NOMO-1 treated with dmso at 0.1 percent for 144 hours (cell line): ENCODE results near the gene ITPKB.
A peak's percentile ranks its signal among the peaks of the same experiment; 100 is the strongest.
"Not testable (repeated sequence)": the region's sequence is repeated elsewhere in the genome, so short reads cannot be mapped to it uniquely, and the experiment has no call there.

ENCODE experiments used
- DNase-seq: peaks from one replicate; lab custom pipeline; 2025; ENCODE audit not compliant: unreplicated experiment; lab: John Stamatoyannopoulos, UW

The ITPKB gene

DNA sequence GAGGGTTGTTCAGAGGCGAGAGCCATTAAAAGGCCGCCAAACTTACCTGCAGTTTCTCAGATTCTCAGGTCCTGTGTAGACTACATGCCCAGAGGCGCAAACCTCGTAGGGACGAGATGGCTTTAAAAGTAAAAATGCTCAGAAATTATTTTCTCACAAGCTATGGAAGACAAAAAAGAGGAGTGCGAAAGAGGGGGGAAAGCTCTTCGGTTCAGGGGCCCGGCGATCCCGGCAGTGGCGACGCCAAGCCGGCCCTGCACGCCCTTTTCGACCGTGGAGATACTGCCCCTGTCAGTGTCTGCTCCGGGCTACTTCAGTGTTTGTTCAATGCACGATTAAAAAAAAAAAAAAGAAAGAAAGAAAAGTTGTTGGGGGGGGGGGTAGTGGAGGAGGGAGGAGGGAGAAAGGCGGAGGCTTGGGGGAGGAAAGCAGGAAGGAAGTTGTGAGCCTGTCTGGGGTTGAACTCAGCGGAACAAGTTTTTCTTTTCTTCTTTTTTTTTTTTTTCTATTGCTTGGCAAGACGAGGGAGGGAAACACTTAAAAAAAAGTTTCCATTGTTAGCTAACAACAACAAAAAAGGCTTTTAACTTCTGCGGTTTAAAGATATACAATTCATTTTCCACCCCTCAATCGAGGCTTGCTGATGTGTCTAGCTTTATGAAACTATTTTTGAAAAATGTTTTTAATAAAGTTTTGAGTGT, at the start of gene ITPKB:
ITPKB (minus strand) TSS at position 288 of the 701 bp plus-strand sequence. CDS start 1,824 bp downstream, outside the sequence.
- peak; percentile 79 for DNase-seq

DNA sequence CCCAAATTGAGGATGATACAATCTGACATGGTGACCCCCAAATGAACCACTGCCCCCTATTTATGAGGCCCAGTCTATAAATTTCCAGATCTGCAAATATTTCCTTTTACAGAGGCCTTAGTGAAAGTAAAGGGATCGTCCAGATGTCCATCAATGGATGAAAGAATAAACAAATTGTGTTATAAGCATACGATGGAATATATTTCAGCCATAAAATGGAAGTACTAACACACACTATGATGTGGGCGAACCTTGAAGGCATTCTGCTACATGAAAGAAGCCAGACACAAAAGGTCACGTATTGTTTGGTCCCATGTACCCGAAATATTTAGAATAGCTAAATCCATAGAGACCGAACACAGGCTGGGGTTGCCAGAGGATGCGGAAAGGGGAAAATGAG, 48.6 kb upstream of the ITPKB start:
- DNase-seq: no peak

DNA sequence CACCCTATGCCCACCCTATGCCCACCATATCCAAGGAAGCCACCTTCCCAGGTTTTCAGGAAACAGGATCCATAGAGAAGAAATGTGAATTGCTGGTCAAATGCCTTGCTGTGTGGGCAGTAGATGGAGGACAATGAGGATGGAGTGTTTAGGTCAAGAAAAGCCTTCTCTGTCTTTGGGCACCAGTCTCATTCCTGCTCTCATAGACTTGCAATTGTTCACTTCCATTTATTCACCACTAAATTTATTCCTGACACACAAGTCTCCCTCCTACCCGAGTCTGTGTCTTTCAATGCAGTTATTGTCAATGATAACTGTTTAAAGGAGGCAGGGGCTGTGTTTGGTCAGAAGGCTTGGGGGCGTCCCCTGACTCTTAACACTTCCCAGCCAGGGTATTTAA, 48.0 kb upstream of the ITPKB start:
- DNase-seq: no peak

DNA sequence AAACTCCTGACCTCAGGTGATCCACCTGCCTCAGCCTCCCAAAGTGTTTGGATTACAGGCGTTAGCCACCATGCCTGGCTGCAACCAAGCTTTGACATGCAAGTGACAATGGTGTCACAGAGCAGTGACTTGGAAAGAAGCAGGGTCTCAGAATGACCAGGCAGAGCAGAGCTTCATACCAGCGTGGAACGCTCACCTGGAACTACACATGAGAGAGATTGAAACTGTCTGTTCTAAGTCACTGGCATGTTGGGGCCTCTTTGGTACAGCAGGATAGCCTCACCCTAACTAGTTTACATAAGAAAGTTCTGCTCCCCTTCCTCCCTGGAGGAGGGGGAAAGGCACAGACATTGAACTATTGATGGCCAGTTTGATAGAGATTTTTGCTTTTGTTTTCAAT, 47.5 kb upstream of the ITPKB start:
- DNase-seq: no peak

DNA sequence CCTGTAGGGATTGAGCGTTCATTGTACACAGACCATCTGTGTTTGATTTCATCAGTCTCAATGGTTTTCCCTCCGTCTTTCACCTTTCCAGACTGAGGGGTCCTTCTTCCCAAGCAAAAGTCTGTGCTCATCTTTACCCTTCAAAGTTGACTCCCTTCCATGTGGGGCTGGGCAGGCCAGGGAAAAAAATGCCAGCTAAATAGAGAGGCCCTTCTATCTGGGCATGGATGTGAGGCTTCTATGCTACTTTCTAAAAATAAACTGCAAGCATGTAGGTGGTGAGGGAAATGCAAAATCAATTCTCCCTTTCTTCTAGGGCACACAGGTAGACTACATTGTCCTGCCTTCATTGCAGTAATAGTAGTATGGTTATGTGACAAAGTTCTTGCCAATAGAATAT, 46.7 kb upstream of the ITPKB start:
- DNase-seq: no peak

DNA sequence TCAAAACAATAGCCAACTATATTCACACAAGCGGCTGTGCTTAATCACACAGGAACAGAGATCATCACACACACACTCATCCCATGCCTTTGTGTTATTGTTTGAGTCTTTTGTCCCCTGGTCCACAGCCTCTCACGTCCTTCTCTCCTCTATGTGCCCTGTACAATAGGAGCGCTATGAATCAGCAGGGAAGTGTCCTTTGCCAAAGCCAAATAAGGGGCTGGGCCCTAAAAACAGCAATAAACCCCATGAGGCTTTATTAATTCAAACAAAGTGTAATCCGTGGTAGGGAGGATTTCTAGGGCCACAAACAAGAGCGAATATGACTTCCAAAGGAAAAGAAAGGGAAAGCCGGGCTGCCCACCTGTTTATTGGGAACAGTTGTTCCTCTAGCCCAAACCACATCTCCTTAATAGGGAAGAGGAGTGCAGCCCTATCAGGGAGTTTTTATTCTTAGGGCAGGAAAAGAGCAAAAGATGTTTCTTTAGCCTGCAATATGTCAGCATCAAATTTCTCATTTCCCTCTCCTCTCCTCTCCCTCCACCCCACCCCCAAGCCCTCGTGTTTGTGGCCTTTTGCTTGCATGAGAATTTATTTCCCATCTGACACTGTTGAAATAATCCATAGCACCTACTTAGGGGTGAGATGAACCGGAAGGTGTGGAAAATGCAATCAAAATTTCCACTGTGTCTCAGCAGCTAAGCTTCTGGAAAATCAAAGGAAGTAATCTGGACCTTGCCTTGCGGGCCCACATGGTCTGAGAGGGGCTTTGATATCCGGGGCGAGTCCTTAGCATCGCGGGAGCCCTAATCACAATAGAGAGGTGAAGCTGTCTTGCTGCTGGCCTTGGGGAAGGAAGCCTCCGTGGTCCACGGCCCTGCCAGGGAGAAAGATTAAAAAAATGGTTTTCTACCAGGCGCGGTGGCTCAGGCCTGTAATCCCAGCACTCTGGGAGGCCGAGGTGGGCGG, 45.3 kb upstream of the ITPKB start:
- DNase-seq: no peak

DNA sequence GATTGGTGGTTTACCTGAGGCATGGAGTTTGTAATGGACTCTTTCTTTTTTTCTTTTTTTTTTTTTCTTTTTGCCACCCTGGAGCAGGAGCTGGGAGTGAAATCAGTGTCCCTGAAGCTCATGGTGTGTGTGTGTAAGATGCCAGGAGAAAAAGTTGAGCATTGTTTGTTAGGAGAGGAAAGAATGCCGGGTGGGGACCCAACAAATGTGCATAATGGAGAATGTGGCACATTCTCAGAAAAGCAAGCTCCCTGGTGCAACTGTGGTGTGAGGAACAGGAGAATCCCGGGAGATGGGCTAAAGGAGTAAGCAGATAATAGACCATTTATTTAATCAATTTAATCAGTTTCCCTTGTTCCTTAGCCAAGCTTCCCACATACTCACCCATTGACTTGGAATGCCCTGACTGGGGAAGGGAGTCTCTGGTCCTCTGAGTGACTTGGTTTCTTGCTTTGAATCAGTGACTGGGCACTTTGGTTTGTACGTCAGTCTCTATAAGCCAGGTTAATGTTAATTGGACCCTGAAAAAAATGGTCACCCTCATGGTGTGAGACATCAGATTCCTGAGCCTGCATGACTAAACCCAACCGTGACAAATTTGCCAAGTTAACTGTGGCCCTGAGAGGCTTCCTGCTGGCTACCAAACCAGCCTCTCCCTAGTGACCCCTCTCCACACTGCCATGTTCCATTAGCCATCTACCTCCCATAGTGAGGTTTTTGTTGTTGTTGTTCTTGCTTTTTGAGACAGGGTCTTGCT, 43.9 kb upstream of the ITPKB start:
- no peak for DNase-seq

DNA sequence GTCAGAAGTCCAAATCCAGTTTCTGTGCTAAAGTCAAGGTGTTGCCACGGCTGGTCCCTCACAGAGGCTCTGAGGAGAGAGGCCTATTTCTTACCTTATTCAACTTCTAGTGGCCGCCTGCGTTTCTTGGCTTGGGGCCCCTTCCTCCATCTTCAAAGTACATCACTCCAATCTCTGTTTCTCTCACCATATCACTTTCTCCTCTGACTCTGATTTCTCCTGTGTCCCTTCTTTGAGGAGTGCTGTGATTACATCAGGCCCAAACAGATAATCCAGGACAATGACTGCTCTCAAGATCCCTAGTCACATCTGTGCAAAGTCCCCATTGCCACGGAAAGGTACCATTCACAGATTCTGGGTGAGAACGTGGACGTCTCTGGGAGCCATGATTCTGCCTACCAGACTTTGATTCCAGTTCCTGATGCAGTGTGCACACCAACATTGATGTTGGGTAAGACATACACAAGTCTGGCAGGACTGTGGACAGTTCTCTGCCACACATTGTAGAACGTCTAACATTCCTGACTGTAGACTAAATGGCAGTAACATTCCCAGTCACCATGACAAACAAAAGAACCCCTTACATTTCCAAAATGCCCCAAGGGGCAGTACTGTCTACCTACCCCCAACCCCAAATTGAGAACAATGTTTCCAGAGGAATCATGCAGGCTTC, 43.0 kb upstream of the ITPKB start:
- no peak for DNase-seq

DNA sequence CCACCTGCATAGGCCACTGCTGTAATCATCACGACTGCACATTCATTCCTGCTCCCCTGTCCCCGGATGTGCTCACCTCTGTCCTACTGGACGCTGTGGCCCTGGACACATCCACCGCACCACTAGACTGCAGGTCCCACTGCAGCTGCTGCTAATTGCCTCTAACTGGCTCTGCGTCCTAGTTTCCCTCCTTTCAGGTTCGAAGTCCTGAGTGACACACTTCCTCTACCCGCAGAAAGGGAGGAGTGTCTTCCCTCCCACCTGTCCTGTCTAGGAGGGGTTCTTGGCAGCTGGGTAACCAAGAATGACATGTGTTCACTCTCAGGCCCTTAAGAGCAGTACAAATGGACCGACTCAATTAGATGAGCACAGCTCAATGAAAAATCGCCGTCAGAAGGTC, 40.5 kb upstream of the ITPKB start:
- DNase-seq: no peak

DNA sequence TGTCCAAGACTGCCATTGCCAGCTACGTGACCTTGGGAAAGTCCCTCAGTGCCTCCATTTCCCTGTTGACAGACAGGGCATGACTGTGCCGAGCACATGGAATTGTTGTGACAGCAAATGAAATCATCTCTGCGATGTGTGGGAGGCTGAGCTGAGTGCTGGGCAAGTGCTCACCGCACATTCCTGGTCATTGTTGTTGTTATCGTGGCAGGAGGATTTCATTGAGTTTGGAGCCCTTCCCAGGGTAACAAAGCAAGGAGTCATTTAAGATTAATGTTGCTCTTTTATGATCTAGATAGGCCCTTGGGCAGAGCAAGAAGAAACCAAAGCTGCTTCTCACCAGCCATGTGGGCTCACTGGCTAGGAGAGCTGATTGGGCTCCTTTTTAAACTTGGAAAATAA, 39.6 kb upstream of the ITPKB start:
- DNase-seq: no peak

DNA sequence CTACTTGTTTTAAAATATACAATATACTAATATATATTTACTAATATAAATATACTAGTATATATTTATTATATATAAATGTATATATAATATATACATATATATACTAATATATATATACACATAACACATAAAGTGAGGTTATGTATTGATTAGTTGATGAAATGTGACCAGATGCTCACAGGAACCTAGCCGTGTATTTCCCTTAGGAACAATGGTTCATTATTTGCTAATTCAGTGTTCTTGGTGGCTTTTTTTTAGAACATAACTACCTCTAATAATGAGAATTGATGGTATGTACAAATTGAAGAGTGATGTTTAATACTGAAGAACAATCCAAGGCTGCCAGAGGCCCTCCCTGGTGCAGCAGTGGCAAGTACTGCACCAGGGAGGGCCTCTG, 37.9 kb upstream of the ITPKB start:
- no peak for DNase-seq

DNA sequence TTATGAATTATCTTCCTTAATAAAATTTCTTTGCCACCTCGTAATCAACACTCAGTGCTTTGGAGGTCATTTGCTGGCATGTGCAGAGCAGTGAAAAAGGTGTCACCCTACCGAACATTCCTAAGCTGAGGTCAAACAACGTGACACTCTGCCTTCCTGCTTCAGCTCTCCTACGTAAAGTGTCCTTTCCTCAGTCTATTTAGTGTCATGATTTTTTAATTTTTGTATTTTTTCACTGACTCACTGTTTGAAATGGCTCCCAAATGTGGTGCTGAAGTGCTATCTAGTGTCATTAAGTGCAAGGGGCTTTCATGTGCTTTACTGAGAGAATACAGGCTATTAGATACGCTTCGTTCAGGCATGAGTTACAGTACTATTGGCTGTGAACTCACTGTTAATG, 37.0 kb upstream of the ITPKB start:
- no peak for DNase-seq

DNA sequence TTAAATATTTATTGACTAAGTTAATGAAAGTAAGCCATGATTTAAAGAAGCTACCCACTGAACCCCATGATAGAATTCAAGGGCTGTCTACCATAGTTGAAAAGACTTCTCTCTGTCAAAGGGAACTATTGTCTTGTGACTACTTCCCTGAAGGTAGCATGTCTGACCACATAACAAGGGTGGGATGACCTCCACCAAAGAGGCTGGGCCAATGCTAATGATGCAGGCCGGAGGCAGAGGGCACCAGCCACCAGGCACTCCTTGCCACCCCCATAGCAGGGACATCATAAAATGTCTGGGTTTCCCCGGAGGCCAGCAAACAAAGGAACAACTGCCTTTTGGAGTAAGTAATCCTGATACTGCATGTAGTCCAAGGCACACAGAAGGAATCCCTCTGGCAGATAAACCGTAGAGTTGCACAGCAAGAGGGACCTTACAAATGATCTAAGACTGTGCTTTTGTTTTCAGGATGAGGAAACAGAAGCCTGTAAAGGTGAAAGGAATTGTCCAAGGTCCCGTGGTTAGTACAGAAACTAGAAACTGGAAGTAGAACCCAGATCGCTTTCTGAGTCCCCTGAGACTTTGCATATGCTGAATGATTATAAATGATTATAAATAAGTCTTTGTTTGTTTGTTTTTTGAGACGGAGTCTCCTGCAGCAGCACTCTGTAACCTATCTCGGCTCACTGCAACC, 33.5 kb upstream of the ITPKB start:
- DNase-seq: no peak

DNA sequence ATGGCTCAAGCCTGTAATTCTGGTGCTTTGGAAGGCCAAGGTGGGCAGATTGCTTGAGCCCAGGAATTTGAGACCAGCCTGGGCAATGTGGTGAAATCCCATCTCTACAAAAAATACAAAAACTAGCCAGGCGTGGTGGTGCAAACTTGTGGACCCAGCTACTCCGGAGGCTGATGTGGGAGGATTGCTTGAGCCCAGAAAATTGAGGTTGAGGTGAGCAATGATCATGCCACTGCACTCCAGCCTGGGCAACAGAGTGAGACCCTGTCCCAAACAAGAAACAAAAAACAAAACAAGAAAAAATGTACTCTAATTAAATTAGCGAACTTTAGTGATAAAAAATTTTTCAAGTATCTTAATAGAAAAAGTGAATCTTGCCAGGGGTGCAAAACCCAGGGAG, 28.1 kb upstream of the ITPKB start:
- DNase-seq: not testable (repeated sequence)

DNA sequence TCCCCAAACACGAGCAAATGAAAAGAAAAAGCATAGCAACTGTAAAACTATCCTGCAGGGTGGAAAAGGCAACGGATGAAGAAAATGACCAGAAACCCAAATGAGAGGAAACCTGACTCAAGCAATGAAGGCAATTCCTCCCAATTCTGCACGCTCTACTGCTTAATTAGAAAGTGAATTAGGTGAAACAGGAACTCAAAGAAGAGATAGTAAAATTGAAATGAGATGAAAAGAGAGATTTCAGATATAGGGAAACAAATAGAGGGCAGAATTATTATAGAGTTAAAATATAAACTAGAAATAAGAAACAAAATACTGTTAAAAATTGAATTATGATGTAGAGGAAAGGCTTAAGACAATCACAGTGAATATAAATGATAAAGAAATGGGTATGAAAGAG, 27.5 kb upstream of the ITPKB start:
- no peak for DNase-seq

DNA sequence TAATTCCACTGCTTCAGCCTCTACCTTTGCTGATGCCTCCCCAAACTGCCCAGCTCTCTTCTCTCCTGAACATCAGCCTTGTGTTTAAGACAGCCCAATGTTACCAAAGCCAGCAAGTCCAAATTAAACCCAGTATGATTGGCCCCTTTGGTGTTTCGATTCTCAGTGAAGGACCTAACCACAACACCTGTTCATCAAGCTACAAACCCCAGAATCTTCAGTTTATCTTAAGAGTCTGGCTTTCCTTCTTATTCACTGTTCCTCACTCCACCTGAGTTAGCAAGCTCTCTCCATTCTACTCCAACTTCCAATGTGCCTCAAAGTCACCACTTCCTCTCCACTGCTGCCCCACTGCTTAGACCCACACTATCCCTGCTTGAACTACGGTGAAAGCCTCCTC, 25.5 kb upstream of the ITPKB start:
- no peak for DNase-seq

DNA sequence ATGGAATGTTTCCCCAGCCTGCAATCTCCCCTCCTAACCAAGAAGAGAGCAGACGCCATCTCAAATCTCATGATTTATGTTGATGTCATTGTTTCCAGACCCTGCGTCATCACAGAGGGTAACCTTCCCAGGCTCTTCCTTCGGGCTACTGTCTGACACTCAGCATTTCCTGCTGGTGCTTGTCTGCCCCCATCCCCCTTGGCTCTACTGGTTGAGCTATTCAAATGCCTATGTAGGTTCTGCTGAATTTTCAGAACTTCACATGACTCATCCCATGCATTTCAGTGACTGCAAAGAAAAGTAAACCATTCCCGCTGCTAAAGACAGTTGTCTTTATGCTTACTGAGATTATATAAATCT, 24.8 kb upstream of the ITPKB start:
- DNase-seq: no peak

DNA sequence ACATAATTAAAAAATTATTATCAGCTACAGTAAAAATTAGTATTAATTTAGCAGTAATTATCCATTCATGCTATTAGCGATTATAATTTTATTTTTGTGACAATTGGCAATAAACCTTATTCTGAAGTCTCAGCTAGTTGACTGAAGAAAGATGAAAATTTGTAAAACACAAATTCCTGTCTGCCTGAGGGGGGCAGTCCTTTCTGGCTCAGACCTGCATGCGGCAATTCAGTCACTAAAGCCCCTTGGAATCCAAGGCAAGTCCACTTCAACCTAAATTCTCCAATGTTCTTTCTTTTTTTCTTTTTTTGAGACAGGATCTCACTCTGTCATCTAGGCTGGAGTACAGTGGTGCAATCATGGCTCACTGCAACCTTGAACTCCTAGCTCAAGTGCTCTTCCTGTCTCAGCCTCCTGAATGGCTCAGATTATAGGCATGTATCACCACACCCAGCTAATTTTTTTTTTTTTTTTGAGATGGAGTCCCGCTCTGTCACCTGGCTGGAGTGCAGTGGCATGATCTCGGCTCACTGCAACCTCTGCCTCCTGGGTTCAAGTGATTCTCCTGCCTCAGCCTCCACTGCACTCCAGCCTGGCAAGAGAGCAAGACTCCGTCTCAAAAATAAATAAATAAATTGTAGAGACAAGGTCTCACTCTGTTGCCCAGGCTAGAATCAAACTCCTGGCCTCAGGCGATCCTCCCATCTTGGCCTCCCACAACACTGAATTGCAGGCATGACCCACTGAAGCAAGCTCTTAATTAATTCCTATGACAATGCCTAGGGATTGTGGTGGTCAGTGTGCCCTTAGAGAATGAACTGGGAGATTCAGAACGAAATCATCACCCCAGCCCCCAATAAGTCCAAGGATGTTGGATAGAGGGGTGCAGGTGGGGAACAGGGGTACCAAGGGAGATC, 24.2 kb upstream of the ITPKB start:
- DNase-seq: no peak

DNA sequence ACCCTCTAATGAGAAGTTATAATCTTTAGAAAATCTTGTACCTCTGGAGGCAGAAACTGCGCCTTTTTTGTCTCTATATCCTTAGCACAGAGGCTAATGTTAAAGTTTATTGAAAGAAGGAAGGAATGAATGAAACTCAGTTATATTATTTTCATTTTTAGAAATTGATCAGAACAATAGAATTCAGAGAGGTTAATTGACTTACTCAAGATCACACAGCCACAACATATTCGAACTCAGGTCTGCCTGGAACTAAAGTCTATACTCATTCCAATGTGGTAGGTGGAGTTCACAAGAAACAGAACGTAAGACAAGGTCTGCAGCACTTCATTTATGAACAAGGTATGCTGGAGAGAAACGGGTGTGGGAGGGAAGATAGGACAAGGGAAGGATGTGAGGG, 23.0 kb upstream of the ITPKB start:
- no peak for DNase-seq
